Hypothalamus (tissue), 51 donors: ENCODE results near the gene GPRC5C.

Source experiments
- DNase-seq, 51 donors: peaks; one replicate each; lab custom pipeline; 2025; lab: John Stamatoyannopoulos, UW

Gene GPRC5C

DNA sequence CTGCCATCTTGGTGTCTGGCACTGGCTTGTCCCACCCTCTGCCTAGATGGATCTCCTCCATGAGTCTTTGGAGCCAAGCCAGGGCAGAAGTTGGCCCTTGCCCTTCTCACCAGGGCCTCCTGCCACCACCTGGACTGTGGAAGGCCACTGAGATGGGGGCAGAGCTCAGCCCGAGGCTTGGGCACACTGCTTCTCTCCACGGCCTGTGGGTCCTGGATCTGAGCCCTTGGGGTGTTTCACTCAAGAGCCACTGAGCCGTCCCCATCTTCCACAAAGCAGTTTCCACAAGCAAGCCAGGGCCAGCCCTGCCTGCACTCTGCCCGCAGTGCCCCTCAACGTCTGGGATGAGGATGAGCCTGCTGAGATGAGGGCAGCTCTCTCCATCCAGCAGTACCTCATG, 17.9 kb downstream of the GPRC5C start:
- DNase-seq: no peak

DNA sequence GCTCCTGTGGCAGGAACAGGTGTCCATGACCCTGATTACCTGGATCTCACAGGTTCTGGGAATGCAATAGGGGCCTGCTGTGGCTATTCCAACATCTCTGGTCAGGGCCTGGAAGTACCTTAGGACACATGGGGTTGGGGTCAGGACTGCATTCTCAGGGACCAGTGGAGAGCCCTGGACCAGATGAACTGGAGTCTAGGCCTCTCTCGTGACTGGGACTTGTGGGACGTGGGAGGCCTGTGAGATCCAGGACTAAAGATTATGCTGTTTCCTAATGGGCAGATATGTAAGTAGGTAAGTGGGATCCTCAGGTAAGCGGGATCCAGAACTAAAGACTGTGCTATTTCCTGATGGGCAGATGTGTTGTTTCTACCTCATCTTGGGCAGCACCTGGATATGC, 18.3 kb downstream of the GPRC5C start:
- DNase-seq: no peak

DNA sequence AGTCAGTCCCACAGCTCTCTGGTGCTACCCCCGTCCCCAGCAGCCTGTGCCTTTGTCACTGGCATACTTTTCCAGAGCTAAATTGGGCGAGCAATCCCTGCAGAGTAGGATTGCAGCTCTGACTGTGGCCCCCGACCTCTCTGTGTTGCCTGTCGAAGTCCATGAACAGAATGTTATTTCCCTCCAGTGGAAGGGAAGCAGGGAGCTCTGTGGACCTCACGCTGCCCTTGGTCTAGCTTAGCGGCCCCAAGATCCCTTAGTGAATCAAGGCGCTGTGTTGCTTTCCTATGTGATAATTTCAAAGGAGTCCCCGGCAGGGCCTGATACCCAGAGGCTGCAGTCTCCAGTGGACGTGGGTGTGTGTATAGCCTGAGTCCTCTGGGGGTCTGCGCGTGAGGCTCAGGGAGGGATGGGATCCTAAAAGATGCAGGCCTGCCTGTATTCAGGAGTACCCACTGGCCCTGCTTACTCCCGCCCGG, 19.1 kb downstream of the GPRC5C start:
- DNase-seq: no peak

DNA sequence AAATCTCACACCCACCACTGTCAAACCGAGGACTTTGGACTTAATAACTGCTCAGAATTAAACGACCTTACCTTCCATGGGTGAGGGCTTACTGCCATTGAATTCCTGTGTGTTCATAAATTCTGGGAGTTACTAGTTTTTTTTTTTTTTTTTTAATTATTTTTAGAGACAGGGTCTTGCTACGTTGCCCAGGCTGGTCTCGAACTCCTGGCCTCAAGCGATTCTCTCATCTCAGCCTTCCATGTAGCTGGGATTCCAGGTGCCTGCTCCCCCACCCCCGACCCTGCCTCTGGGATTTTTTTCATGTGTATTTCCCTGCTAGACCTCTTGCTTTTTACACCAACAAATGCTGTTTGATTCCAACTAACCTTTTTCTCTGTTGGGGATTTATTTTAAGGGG, 19.7 kb downstream of the GPRC5C start:
- DNase-seq: no peak

DNA sequence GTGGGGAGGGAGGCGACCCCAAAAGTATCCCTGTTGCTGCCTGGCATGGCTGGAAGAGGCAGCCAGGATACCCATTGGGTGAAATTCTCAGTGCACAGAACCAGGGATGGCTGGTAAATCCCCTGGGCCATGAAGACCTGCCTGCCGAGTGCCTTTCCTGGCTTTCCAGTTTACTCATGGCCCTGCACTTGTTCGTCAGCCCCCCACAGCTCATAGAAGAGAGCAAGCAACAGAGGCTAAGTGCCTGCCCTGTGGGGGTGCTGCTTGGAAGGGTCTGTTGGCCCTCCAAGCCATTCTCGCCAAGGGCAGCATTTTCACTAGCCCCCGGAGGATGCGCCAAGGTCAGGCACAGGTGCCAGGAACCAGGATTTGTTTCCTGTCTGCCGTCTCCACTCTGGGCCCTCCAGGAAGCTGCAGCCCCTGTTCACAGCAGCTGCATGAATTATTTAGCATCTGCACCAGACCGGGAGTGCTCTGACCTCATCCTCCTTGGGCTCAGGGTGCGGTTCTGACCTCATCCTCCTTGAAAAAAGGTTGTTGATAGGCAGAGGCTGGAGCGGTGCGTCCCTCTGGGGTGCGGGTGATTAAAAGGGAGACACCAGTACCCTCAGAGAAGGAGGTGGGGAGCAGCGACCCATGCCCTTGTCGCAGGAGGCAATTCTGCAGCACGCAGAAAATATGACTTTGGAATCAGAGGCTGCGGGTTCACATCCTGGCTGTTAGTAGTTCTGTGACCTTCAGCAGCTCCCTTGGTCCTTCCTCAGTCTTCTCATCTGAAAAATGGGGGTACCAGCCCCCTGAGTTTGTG, 20.3 kb downstream of the GPRC5C start:
- DNase-seq: no peak

DNA sequence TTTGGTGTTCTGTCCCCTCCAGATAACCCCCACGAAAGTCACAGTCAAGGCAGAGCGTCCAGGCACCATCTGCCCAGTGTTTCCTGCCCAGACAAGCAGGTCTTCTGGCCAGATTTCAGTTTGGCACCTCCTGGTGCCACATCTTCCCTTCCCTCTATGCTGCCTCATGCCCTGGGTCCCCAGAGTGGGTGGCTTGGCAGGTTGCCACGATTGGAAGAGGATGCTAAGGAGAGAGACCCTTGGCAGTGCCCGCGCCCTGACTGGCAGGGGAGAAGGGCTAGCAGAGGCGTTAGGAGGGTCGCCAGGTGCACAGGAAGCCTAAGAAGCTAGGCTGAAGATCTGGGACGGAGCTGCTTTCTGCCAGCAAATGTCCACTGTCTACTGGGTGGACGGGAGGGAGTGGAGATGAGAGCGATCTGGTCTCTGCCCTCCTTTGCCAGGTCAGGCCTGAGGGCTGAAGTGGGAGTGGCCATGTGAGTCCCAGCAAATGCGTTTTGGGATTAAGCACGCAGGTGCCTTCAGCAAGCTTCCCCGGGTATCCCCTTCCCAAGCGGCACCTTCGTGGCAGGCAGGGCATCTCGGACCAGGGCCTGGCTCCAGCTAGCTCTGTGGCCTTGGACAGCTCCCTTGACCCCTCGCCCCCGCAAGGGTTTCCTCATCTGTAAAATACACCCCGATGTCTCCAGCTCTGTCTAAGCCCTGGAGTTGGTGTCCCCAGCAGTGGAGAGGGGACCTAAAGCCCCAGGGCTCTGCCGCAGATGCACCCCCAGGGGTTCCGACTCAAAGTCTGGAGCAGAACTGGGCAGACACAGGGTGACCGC, 21.2 kb downstream of the GPRC5C start:
- DNase-seq: no peak

DNA sequence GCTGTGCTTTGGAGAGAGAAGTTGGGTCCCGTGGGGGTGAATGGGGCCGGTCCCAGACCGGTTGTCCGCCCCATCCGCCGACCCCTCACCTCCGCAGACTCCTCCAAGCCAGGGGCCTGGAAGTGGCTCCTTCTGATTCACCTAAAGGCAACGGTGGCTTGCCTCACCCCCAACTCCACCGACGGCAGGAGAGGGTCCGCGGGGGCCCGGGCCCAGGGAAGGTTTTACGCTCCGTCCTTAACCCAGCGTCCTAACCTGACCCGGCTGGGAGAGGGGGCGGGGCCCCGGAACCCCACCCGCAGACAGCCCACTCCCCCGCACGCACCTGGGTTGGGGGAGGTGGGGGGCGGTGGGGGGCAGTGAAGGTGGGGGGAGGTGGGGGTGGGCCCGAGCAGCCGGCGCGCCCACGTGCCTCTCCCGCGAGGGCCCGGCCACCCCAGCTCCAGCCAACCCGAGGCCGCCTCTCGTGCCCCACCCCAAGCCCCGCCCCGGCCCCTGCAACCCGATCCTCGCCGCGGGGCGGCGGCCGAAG, 21.8 kb downstream of the GPRC5C start:
- DNase-seq: peak in 5 of 51 donors; percentile 34 to 93 (median 79)

DNA sequence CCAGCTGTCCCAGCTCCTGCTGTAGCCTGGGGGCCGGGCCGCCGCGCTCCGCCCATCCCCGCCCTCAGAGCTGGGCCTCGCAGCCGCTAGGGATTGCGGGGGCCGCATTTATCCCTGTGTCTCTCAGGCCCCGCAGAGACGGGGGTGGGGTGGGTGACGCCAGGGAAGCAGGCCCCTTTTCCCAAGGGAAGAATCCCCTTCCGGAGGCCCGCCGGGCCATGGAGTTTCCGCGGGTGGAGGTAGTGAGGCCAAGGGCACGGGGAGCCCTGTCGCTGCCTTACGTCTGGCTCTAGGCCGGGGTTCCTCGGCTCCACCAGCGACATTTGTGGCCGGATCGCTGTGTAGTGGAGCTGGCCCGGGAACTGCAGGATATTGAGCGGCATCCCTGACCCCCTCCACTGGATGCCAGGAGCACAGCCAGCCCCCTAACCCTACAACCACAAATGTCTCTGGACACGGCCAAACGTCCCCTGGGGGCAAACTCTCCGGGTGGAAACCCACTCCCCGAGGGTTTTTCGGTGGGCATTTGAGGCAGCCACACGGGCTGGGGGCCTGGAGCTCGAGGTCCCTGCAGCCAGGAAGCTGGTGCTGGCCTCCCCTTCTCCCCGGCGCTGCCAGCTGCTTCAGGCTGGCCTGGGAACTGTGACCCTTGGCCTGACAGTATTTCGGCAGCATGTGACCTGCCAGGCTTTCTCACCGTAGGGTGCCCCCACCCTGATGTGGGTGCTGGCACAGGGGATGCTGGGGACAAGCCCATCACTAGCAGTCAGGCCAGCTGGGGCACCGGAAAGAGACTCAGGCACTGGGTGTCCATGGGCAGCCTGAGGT, 22.5 kb downstream of the GPRC5C start:
- peak in 45 of 51 donors; percentile 23 to 92 (median 79) for DNase-seq

DNA sequence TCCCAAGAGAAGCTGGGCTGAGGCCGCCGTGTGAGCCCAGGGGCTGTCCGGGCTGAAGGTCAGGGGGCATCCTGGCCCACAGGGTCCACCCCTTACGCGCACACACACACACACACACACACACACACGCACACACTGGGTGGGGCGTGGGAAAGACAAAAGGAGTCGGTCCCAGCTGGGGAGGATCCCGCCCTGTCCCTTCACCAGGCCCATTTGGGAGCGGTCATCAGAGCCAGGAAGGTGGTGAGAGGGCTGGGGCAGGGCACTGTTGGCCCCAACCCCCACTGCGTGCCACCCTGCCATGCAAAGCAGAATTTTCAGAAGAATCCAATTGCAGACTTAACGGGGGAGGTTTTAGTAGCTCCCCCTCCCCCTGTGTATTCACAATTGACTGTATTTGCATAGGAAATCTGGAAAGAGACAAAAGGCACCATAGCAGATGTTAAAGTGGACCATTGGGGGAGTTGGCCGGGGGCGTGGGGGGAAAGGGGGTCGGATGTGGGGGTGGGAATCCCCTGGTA, 23.2 kb downstream of the GPRC5C start:
- no peak for DNase-seq

DNA sequence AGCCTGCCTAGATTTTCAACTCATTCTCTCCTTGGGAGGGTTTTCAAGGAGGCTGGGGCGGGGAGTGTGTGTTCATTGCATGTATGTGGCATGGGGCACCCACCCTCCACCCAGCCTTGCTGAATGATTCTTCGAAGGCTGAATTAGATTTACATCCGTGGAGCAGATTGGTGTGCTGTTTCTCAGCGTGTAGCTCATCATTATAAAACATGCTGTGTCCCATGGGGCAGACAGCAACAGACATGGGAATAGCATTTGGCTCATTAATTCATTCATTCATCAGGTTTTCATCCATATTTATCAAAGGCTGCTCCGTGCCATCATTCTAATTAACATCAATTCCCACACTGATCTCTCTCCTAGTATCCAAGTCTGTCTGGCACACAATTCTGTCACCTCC, 23.9 kb downstream of the GPRC5C start:
- DNase-seq: no peak

DNA sequence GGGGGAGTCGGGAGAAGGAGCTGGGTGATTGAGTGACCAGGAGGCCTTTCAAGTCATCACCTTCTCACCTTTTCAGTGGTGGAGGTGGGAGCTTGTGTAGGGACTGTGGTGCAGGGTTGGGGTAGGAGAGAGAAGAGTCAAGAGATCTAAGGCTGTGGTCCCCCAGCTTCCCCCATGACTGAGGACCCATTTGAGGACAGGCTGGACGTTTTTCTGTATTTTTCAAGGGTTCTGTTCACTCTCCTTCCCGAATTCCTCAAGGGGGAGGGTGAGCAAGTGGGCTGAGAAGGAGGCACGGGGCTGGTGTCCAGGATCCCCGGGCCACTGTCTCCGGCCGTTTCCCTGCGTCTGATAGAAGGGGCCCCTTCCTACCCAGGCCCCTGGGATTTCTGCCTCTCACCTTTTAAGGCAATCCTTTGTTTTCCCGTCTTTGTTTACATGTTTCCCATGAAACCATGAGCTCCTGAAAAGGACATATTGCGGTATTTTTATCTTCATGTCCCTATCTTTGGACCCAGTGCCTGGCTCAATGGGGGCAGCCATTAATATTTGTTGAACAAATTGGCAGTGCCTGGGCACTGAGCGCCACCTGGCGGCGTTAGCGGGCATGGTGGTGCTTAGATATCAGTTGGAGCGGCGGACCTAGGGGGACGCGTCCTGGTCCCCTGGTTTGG, 25.4 kb downstream of the GPRC5C start:
- peak in 45 of 51 donors; percentile 30 to 91 (median 63) for DNase-seq

DNA sequence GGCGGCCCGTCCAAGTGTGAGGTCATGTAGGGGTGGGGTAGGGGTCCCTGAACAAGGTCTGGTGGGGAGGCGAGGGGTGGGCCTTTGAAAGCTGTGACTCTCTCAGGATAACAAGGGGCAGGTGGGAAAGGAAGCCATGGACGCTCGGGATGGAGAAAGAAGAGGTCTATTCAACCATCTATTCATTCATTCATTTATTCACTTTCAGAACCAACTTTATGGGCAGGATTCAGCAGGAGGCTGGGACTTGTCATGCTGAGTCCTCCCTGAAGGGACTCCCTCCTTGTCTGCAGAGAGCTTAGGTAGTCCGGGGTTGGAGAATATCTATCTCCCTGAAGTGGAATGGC, 25.9 kb downstream of the GPRC5C start:
- no peak for DNase-seq

DNA sequence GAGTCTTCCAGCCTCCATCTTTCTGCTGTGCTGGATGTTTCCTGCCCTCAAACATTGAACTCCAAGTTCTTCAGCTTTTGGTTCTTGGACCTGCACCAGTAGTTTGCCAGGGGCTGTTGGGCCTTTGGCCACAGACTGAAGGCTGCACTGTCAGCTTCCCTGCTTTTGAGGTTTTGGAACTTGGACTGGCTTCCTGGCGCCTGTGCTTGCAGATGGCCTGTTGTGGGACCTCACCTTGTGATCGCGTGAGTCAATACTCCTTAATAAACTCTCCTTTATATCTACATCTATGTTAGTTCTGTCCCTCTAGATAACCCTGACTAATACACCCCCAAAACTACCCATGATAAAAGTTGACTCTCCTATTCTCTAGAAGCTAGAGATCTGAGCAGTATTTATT, 26.9 kb downstream of the GPRC5C start:
- no peak for DNase-seq

DNA sequence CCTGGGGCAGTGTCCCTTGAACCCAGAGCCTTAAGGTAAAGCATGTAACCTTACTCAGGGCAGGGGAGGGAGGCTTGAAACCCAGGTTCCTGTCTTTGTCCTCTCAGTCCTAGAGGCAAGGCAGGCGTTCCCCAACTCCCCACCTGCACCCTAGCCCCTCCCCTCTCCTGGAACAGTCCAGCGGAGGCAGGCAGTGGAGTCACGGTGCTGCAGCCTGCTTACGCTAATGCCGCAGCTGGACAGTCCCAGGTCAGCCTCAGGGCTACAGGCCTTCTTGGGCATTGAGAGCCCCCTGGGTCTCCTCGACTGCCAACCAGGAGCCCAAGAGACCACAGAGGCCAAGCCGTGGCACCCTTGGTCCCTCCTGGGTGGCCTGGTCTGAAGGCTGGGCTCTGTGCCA, 27.7 kb downstream of the GPRC5C start:
- no peak for DNase-seq

DNA sequence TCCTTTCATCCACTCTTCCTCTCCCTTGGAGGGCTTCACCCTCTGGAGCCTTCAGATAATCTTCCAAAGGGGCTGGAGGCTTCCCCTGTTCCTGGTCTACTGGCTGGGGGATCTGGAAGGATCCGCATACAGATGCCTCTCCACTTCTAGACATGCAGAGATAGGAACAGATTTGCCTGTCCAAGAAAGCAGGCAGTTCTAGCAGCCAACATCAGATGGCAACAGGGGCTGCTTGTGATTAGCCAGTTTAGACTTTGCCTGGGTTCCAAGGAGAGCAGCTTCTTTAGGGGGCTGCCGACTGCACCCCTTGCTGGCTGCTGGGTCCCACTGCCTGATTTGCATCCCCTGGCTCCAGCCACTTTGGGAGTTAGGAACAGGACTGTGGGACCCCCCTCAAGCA, 28.4 kb downstream of the GPRC5C start:
- no peak for DNase-seq

DNA sequence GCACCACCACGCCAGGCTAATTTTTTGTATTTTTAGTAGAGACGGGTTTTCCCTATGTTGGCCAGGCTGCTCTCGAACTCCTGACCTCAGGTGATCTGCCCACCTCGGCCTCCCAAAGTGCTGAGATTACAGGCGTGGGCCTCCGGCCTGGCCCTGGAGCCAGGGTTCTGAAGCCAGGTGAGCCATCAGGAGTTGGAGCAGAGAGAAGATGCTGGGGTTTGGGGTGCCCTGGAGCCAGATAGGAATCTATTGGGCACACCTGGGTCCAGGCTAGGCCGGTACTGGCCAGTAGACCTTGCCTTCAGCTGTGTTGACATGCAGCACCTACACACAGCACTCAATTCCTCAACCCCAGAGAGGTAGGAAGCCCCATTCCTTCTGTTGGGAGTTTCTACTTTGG, 29.1 kb downstream of the GPRC5C start:
- DNase-seq: no peak

DNA sequence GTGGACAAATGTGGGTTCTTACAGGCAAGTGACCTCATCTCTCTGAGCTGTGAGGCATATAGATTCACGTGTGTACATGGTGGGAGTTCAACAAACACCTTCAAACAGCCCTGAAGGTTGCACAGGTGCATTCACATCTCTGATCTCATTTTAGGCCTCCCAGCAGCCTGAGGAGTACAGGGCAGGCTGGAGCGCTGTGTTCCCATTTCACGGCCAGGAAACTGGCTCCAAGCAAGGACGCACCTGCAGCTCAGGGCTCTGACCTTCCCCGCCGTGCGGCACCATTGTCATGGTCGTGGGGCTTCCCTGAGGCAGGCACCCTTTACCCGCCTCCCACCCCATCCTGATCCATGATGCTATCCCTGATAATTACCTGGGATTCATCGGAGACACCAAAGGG, 29.7 kb downstream of the GPRC5C start:
- no peak for DNase-seq

DNA sequence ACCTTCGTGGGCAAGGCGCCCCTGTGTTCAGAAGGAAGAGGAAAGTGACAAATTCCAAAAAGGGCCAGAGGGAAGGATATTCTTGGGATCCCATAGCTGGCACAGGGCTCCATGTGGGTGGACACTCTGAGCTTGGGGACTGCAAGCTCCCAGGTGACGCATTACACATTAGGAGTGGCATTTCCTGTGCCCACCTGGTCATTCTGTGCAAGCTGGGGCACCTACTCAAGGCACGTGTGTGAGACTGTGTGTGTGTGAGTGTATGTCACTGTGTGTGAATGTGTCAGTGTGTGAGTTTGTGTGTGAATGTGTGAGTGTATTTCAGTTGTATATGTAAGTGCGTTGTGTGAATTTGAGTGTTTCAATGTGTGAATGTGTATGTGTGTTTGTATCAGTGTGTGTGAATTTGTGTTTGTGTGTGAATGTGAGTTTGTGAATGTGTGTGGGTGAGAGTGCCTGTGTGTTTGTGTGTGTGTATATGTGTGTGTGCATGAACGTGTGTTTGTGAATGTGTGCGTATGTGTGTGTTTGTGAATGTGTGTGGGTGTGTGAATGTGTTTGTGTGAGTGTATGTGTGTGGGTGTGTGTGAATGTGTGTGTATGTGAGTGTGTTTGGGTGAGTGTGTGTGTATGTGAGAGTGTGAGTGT, 33.0 kb downstream of the GPRC5C start:
- no peak for DNase-seq

DNA sequence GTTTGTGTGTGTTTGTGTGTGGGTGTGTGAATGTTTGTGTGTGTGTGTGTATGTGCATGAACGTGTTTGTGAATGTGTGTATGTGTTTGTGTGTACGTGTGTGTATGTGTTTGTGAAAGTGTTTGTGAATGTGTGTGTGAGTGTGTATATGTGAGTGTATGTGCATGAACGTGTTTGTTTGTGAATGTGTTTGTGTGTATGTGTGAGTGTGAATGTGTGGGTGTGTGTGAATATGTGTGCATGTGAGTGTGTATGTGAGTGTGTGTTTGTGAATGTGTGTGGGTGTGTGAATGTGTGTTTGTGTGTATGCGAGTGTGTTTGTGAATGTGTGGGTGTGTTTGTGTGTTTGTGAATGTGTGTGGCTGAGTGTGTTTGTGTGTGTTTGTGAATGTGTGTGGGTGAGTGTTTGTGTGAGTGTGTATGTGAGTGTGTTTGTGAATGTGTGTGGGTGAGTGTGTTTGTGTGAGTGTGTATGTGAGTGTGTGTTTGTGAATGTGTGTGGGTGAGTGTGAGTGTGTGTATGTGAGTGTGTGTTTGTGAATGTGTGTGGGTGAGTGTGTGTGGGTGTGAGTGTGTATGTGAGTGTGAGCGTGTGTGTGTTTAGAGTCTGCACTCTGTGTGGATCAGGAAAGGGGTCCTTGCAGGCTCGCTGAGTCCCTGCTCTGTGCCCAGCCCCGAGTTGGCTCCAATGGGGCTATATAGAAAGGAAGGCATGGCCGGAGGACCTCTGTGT, 33.7 kb downstream of the GPRC5C start:
- no peak for DNase-seq
